Osteoblast (primary cell): ENCODE measurements around the gene STK31. TPM values are rescaled to one million over a fixed set of nuclear protein-coding genes. Genes with fewer than 3 reads are reported as not detected.
A peak's percentile ranks its signal among the peaks of the same experiment; 100 is the strongest.

Source experiments
- DNase-seq: peaks from one replicate; pipeline ENCODE4 v3.0.0; 2011; ENCODE audit warnings: low spot score, mixed read lengths; ENCODE audit not compliant: insufficient read length; ENCODE audit errors: missing footprints
- H2AFZ ChIP-seq: 2 replicates; pipeline ENCODE4 v1.6.0; 2011; ENCODE audit warnings: mild to moderate bottlenecking, low read length
- H3K27ac ChIP-seq: 2 replicates; pipeline ENCODE4 v1.5.1; 2011; ENCODE audit warnings: mild to moderate bottlenecking, low read depth, low read length, moderate library complexity
- H3K27me3 ChIP-seq: 2 replicates; pipeline ENCODE4 v1.6.0; 2012; ENCODE audit warnings: mild to moderate bottlenecking, control low read depth, inconsistent platforms, low read length, moderate library complexity; ENCODE audit not compliant: insufficient read depth
- H3K36me3 ChIP-seq: 2 replicates; pipeline ENCODE4 v1.5.1; 2011; ENCODE audit warnings: mild to moderate bottlenecking, low read length, control low read depth, moderate library complexity; ENCODE audit not compliant: insufficient read depth
- H3K4me1 ChIP-seq: 2 replicates; pipeline ENCODE4 v1.5.1; 2011; ENCODE audit warnings: mild to moderate bottlenecking, low read length, control low read depth, moderate library complexity; ENCODE audit not compliant: insufficient read depth
- H3K4me2 ChIP-seq: 2 replicates; pipeline ENCODE4 v1.6.0; 2011; ENCODE audit warnings: mild to moderate bottlenecking, low read length; ENCODE audit not compliant: insufficient read depth
- H3K4me3 ChIP-seq: fragments of 200-600 bp; sonication (generic); 3 replicates; pipeline ENCODE4 v1.5.1; 2012; ENCODE audit warnings: mild to moderate bottlenecking, low read length, inconsistent platforms; ENCODE audit not compliant: insufficient read depth
- H3K79me2 ChIP-seq: 2 replicates; pipeline ENCODE4 v1.6.0; 2012; ENCODE audit warnings: mild to moderate bottlenecking, low read length, control low read depth, inconsistent platforms; ENCODE audit not compliant: insufficient read depth
- H3K9me3 ChIP-seq: 2 replicates; pipeline ENCODE4 v1.5.1; 2011; ENCODE audit warnings: low read depth, low read length, control low read depth
- H4K20me1 ChIP-seq: 2 replicates; pipeline ENCODE4 v1.6.0; 2012; ENCODE audit warnings: mild to moderate bottlenecking, low read length, control low read depth; ENCODE audit not compliant: insufficient read depth
- total RNA-seq: library from RNA; depleted of rRNA; stranded (reverse); fragments of >200 nt; gene quantifications from 2 replicates; pipeline ENCODE4 v1.2.3, GENCODE V29; 2012
- TF ChIP-seq, protein P1 (sequence below): IDR thresholded peaks from 2 replicates; pipeline ENCODE4 v1.5.1; 2011; ENCODE audit warnings: mild to moderate bottlenecking, low read depth, low read length, moderate library complexity; ENCODE audit errors: extremely low read depth

The STK31 gene
- total RNA-seq, 1 donor, result under 0.01 TPM

DNA sequence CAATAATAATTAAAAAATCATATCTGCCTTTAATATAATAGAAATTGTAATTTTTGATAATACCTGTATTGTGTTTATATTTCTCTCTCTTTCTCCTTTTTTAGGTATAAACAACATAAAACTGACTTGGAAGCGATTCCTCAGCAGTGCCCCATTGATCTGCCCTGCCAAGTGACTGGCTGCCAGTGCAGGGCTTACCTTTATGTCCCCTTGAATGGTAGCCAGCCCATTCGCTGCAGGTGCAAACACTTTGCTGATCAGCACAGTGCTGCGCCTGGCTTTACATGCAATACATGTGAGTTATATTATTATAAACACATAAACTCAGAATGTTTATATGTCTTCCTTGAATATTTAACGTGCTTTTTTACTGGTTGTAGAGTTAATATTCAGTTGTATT lies 20.9 kb upstream of the STK31 start:
- TF ChIP-seq, protein P1, sequence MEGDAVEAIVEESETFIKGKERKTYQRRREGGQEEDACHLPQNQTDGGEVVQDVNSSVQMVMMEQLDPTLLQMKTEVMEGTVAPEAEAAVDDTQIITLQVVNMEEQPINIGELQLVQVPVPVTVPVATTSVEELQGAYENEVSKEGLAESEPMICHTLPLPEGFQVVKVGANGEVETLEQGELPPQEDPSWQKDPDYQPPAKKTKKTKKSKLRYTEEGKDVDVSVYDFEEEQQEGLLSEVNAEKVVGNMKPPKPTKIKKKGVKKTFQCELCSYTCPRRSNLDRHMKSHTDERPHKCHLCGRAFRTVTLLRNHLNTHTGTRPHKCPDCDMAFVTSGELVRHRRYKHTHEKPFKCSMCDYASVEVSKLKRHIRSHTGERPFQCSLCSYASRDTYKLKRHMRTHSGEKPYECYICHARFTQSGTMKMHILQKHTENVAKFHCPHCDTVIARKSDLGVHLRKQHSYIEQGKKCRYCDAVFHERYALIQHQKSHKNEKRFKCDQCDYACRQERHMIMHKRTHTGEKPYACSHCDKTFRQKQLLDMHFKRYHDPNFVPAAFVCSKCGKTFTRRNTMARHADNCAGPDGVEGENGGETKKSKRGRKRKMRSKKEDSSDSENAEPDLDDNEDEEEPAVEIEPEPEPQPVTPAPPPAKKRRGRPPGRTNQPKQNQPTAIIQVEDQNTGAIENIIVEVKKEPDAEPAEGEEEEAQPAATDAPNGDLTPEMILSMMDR, result no peak
- Histone ChIP-seq H3K27ac (no peak overlapping the region), H3K79me2 (no peaks in the 10 kb centered on the region), H3K4me3 (no peak overlapping the region), H3K4me2 (no peak overlapping the region), H3K36me3 (no peaks in the 10 kb centered on the region), H3K9me3 (no peaks in the 10 kb centered on the region), H3K4me1 (peaks cover 6% of the 10 kb centered on the region), H4K20me1 (no peaks in the 10 kb centered on the region), H3K27me3 (no peaks in the 10 kb centered on the region), H2AFZ (no peak overlapping the region)
- no peak for DNase-seq

DNA sequence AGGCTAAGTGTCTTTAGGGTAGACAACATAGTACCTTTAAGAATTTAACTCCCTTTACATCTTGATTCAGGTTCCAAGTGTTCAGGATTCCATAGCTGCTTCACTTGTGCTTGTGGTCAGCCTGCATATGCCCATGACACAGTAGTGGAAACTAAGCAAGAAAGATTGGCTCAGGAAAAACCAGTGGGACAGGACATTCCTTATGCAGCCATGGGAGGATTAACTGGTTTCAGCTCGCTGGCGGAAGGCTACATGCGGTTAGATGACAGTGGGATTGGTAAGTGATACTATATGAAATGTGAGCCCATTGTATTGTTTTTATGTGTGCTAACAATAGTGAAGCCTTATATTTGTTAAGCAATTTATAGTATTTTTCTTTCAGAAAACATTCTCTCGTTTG lies 18.7 kb upstream of the STK31 start:
- no peak for DNase-seq
- H3K27ac ChIP-seq, result no peak overlapping the region
- no peak overlapping the region for H3K4me2 ChIP-seq
- no peaks in the 10 kb centered on the region for H3K36me3 ChIP-seq
- H3K9me3 ChIP-seq, result no peaks in the 10 kb centered on the region
- no peaks in the 10 kb centered on the region for H4K20me1 ChIP-seq
- TF ChIP-seq, protein P1, result no peak
- H2AFZ ChIP-seq, result no peak overlapping the region
- peaks cover 6% of the 10 kb centered on the region for H3K4me1 ChIP-seq
- H3K27me3 ChIP-seq, result no peaks in the 10 kb centered on the region
- H3K4me3 ChIP-seq, result no peak overlapping the region
- no peaks in the 10 kb centered on the region for H3K79me2 ChIP-seq

DNA sequence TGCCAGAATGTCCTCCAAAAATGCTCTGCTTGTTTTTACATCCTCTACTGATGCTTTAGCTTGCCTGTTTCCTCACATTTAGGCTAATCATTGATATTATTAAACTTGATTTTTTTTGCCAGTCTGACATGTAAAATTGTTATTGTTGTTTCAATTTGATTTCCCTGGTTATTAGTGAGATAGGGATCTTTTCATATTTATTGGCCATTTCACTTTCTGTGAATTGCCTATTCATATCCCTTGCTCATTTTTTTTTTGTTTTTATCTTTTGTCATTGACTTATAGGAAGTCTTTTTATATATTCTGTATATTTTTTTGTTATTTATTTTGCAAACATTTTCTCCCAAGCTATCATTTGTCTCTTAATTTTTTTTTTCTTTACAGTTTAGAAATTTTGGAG lies 16.8 kb upstream of the STK31 start:
- Histone ChIP-seq H4K20me1 (no peaks in the 10 kb centered on the region), H3K79me2 (no peaks in the 10 kb centered on the region), H2AFZ (no peak overlapping the region), H3K27ac (no peak overlapping the region), H3K4me1 (no peaks in the 10 kb centered on the region), H3K4me3 (no peak overlapping the region), H3K27me3 (no peaks in the 10 kb centered on the region), H3K9me3 (no peaks in the 10 kb centered on the region), H3K36me3 (no peaks in the 10 kb centered on the region), H3K4me2 (no peak overlapping the region)
- TF ChIP-seq, protein P1, result no peak
- DNase-seq, result no peak

DNA sequence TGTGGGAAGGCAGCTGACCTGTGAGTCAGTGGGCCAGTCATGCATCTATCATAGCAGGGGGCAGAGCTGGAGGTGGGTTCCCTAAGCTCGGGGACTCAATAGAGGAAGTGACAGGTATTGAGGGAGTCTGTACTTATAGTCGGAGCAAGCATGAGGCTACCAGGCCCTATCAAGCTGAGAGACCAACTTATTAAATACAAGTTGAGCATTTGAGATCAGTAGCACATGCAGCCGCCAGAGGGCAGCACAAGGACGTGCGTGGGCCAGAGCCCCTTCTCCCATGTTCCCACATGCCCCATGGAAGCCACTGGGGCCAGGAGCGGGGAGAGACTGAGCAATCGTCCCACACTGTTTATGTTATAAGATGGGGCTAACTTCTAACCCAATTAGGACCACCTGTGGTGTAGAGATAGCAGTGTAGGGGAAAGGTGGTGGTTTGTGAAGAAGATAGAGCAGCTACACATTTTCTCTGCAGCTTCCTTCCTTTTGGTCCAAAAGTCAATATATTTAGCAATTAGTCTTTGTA lies 13.0 kb upstream of the STK31 start:
- H3K27me3 ChIP-seq, result no peaks in the 10 kb centered on the region
- H3K4me2 ChIP-seq, result no peak overlapping the region
- peak overlapping the region; percentile 25 for H2AFZ ChIP-seq
- no peak overlapping the region for H3K27ac ChIP-seq
- H3K9me3 ChIP-seq, result no peaks in the 10 kb centered on the region
- no peaks in the 10 kb centered on the region for H3K4me1 ChIP-seq
- no peaks in the 10 kb centered on the region for H3K79me2 ChIP-seq
- TF ChIP-seq, protein P1, result peak; percentile 74
- no peak overlapping the region for H3K4me3 ChIP-seq
- no peak for DNase-seq
- H3K36me3 ChIP-seq, result no peaks in the 10 kb centered on the region
- H4K20me1 ChIP-seq, result no peaks in the 10 kb centered on the region
